DND-41 (cell line): ENCODE results near the gene EGFL7.

ENCODE experiments used
- ATAC-seq: fragments of 200-7000 bp; cut with Tn5 transposase; 3 replicates; pipeline ENCODE4 v1.9.1; 2021; ENCODE audit warnings: low read depth; ENCODE audit not compliant: insufficient read depth
- DNase-seq: peaks from one replicate; pipeline ENCODE4 v3.0.0-alpha.2; 2020
- H2AFZ ChIP-seq: 2 replicates; pipeline ENCODE4 v1.6.0; 2012; ENCODE audit warnings: low read depth, low read length
- H3K27ac ChIP-seq: 2 replicates; pipeline ENCODE4 v1.5.1; 2012; ENCODE audit warnings: low read length, inconsistent platforms
- H3K27me3 ChIP-seq: fragments of 200-600 bp; sonication (generic); 2 replicates; pipeline ENCODE4 v1.6.0; 2012; ENCODE audit warnings: low read length, mild to moderate bottlenecking, inconsistent platforms; ENCODE audit not compliant: insufficient read depth, poor library complexity
- H3K36me3 ChIP-seq: 2 replicates; pipeline ENCODE4 v1.5.1; 2012; ENCODE audit warnings: low read length, inconsistent platforms; ENCODE audit not compliant: insufficient read depth
- H3K4me1 ChIP-seq: 2 replicates; pipeline ENCODE4 v1.5.1; 2012; ENCODE audit warnings: mild to moderate bottlenecking, low read length; ENCODE audit not compliant: insufficient read depth
- H3K4me2 ChIP-seq: 2 replicates; pipeline ENCODE4 v1.6.0; 2012; ENCODE audit warnings: mild to moderate bottlenecking, moderate library complexity, low read length, inconsistent platforms; ENCODE audit not compliant: insufficient read depth
- H3K4me3 ChIP-seq, 2 experiments: fragments of 200-600 bp in 1 of 2; shearing (Covaris generic) in 1 of 2; 2 replicates each; pipeline ENCODE4 v1.5.1; 2012 to 2016; ENCODE audit warnings: inconsistent platforms in 2 of 2, low read length in 2 of 2, mild to moderate bottlenecking in 2 of 2, low read depth in 1 of 2, moderate library complexity in 1 of 2
- H3K79me2 ChIP-seq: 2 replicates; pipeline ENCODE4 v1.6.0; 2012; ENCODE audit warnings: low read length, inconsistent platforms; ENCODE audit not compliant: insufficient read depth
- H3K9ac ChIP-seq: 2 replicates; pipeline ENCODE4 v1.6.0; 2012; ENCODE audit warnings: low read depth, mild to moderate bottlenecking, inconsistent platforms, low read length, moderate library complexity
- H3K9me3 ChIP-seq: 2 replicates; pipeline ENCODE4 v1.5.1; 2012; ENCODE audit warnings: low read length, moderate library complexity, mild to moderate bottlenecking, inconsistent platforms; ENCODE audit not compliant: insufficient read depth, severe bottlenecking
- H4K20me1 ChIP-seq: 2 replicates; pipeline ENCODE4 v1.6.0; 2012; ENCODE audit warnings: low read length; ENCODE audit not compliant: insufficient read depth
- EZH2 ChIP-seq: IDR thresholded peaks from 3 replicates; pipeline ENCODE4 v1.6.1; 2012; ENCODE audit warnings: borderline replicate concordance, low read depth, mild to moderate bottlenecking, moderate library complexity, low read length, inconsistent platforms; ENCODE audit not compliant: severe bottlenecking
- TF ChIP-seq, protein P1 (sequence below): IDR thresholded peaks from 2 replicates; pipeline ENCODE4 v1.5.1; 2012; ENCODE audit warnings: borderline replicate concordance, low read length, moderate library complexity, mild to moderate bottlenecking; ENCODE audit not compliant: poor library complexity, severe bottlenecking; ENCODE audit errors: extremely low read depth

Gene EGFL7

DNA sequence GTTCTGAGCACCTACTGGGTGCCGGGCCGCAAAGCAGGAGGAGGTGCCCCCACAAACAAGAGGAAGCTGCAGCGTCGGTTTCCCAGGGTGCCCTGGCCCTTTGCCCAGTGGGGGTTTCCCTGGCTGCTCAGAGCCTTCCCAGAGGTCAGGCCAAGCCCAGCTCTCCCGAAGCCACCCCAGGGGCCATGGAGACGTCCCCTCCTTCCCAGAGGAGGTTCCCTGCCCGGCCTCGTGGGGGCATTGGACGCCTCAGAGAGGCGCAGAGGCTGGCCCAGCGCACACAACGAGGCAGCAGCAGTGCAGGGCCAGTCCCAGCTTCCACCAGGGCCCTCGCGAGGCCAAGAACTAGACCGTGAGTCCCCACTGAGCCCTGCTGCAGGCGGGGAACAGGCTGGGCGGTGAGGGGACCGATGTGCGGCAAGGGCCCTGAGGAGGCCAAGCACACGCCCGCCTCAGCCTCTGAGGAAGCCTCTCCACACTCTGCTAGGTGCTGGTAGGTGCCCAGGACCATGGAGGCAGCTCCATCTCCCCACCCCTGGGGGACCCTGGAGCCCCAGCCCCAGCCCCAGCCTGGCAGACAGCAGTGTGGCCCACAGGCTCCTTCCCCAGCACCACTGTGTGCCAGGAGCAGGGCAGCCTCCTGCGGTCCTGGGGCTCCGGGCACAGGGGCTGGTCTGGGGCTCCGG lies 56.6 kb downstream of the EGFL7 start:
- Histone ChIP-seq H3K27me3 (no peaks in the 10 kb centered on the region), H3K4me1 (no peaks in the 10 kb centered on the region), H3K9ac (no peak overlapping the region), H4K20me1 (peaks cover 17% of the 10 kb centered on the region), H2AFZ (no peak overlapping the region), H3K27ac (no peak overlapping the region), H3K4me2 (no peak overlapping the region), H3K36me3 (peaks cover 21% of the 10 kb centered on the region), H3K79me2 (no peaks in the 10 kb centered on the region; the same call in 1 of the 2 replicates), H3K4me3 (no peak overlapping the region), H3K9me3 (no peaks in the 10 kb centered on the region)
- DNase-seq: no peak
- peak; percentile 15; the same call in 1 of the 3 replicates for ATAC-seq
- TF ChIP-seq EZH2: no peak
- TF ChIP-seq, protein P1, sequence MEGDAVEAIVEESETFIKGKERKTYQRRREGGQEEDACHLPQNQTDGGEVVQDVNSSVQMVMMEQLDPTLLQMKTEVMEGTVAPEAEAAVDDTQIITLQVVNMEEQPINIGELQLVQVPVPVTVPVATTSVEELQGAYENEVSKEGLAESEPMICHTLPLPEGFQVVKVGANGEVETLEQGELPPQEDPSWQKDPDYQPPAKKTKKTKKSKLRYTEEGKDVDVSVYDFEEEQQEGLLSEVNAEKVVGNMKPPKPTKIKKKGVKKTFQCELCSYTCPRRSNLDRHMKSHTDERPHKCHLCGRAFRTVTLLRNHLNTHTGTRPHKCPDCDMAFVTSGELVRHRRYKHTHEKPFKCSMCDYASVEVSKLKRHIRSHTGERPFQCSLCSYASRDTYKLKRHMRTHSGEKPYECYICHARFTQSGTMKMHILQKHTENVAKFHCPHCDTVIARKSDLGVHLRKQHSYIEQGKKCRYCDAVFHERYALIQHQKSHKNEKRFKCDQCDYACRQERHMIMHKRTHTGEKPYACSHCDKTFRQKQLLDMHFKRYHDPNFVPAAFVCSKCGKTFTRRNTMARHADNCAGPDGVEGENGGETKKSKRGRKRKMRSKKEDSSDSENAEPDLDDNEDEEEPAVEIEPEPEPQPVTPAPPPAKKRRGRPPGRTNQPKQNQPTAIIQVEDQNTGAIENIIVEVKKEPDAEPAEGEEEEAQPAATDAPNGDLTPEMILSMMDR: no peak

- H2AFZ ChIP-seq: no peak overlapping the region
- no peak overlapping the region for H3K27ac ChIP-seq
- peaks cover 24% of the 10 kb centered on the region for H4K20me1 ChIP-seq
- no peak overlapping the region for H3K4me2 ChIP-seq
- TF ChIP-seq, protein P1: no peak
- TF ChIP-seq EZH2: no peak
- DNase-seq (no peak), ATAC-seq (no peak)
- H3K9me3 ChIP-seq: no peaks in the 10 kb centered on the region
- H3K9ac ChIP-seq: no peak overlapping the region
- H3K36me3 ChIP-seq: peaks cover 30% of the 10 kb centered on the region
- peaks cover 2% of the 10 kb centered on the region; the same call in 1 of the 2 replicates for H3K4me1 ChIP-seq
- H3K4me3 ChIP-seq: no peak overlapping the region
- H3K79me2 ChIP-seq: peaks cover 1% of the 10 kb centered on the region; the same call in 1 of the 2 replicates
- no peaks in the 10 kb centered on the region for H3K27me3 ChIP-seq
Observed at GRCh38 chr9:136720251-136720897, 57.7 kb downstream of the EGFL7 start.

- Histone ChIP-seq H3K27me3 (no peaks in the 10 kb centered on the region), H3K9ac (no peak overlapping the region), H3K4me3 (no peak overlapping the region), H4K20me1 (peaks cover 29% of the 10 kb centered on the region), H3K4me1 (peaks cover 7% of the 10 kb centered on the region), H3K27ac (no peak overlapping the region), H3K4me2 (no peak overlapping the region), H3K9me3 (no peaks in the 10 kb centered on the region), H2AFZ (no peak overlapping the region), H3K79me2 (peaks cover 6% of the 10 kb centered on the region), H3K36me3 (peaks cover 36% of the 10 kb centered on the region)
- DNase-seq (no peak), ATAC-seq (no peak)
- no peak for TF ChIP-seq EZH2
- TF ChIP-seq, protein P1: no peak
Observed at GRCh38 chr9:136720898-136721338, 58.2 kb downstream of the EGFL7 start.
